GM19043 (cell line): Measurements from ENCODE around the gene ANO1.

Experiments used
- ATAC-seq: cut with Tn5 transposase; IDR thresholded peaks from one replicate; pipeline ENCODE4 v1.9.1; 2021; ENCODE audit warnings: low read depth; ENCODE audit not compliant: unreplicated experiment

ANO1 gene

DNA sequence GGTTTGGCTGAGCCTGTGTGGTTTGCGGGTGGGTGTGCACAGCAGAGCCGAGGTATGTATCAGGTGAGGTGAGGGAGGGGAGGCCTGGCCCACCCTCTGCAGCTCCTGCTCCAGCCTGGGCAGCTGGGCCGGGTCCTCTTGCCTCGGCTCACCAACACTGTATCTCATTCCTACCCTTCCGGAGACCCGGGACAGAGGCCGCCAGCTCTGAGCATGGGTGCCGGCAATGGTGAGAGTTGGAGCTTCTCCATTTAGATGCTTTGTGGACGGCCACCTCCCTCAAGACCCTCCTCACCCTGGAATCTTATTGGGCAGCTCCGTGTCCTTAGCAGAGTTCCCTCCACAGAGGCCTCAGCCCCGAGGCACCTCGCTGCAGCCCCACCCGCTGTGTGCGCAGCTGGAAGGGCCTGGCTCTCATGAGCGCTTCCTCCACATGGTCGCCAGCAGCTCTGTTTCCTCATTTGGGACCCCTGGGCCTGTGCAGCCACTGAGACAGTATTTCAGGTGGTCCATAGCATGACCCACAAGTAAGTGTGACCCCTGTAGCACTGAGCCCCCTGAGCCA lies 55.7 kb downstream of the ANO1 start:
- ATAC-seq = no peak

DNA sequence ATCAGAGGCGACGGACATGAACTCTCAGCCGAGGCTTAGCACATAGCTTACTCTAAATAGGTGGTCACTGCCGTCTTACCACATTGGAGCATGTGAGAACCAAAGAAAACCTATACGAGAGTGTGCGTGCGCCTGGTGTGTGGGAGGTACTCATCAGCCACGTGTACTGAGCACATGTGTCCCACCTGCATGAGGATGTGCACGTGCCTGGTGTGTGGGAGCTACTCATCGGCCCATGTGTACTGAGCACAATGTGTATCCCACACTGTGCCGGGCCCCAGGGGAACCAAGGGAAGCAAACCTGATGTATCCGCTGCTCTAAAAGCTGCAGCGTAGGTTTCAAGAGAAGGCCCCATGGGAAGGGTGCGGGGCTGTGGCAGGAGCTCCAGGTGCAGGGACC lies 56.4 kb downstream of the ANO1 start:
- no peak for ATAC-seq

DNA sequence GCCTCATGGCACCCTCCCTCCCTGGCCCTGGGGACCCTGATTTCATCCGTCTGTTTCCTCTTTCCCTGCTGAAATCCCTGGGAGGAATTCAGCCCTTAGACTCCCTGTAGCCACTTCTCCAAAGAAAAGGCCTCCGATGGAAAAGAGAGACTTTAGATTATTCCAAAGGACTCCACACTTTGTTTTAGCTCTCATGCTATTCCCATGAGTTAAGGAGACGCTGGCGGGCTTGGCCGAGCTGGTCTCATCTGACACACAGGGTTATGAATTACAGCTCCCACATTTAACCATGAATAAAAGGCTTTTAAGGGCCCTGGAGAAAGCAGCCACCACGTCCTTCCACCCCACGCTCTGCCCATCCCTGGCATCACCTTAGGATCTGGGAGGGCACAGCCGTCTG lies 57.0 kb downstream of the ANO1 start:
- ATAC-seq = no peak

DNA sequence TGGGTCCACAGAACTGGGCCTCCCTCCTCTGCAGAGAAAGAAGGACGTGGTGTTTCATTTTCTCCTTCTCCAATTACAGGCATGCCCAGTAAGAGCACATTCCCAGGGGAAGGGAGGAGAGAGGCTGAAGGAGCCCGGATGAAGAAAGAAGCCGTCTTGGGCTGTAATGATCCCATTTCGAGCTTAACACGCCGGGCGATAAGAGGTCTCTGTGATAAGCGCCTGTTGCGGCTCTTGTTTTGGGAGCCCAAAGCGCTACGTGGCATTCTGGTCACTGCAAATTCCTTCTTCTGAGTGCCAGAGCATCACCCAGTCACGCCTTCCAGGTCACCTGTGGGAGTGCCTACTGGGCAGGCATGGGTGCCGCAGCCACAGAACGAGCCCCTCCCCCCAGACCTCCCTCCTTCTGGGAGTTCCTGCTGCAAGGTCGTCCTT lies 57.5 kb downstream of the ANO1 start:
- ATAC-seq = no peak

DNA sequence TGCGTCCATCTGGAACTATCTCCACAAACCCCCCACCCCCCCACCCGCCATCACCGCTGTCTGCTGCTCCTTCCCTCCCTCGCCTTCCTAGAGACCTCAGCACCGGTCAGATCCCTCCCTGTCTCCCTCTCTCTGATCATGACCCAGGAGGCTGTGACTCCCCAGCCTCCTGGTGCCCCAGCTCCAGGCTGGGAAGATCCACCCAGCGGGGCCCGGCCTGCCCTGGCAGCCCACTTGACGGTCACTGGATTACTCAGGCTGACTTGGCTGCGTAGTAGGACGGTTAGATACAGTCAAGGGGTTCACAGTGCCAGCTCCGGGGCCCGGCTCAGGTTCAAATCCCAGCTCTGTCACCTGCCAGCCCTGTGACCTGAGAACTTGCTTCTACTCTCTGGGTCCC lies 59.3 kb downstream of the ANO1 start:
- no peak for ATAC-seq

- no peak for ATAC-seq
Measured at GRCh38 chr11:70138403-70138802, 60.3 kb downstream of the ANO1 start.

- no peak for ATAC-seq
Measured at GRCh38 chr11:70139785-70140410, 61.8 kb downstream of the ANO1 start.

DNA sequence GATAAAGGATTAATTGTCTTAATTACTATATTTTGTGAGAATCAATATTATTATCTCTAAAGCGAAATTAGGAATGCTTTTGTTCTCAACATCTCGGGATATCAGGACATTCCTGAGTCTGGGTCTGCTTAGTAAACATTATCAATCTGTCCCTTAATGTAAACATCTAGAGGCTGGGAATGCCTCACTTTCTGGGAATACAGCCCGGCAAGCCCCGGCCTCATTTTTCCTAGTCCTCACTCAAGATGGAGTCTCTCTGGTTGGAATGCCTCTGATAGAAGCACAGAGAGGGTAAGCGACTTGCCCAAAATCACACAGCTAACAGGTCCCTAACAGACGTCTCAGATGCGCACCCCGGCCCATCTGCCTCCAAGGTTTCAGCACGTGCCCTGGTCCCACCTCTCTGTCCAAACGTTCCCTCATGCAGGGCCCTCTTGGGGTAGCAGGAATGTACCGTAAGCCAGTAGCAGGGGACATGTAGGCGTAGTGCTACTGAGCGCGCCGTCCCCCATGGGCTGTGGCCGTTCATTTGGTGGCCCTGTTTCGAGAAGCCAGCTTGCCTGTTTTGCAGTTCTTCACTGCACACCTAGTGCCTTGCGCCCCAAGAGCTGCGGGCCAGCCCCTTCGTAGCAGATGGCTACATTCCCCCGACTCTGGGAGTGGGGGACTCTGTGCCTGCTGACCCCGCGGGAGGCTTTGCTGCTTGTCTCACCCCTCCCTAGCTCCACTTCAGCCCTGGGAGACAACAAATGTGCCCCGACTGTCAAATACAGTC lies 62.8 kb downstream of the ANO1 start:
- ATAC-seq = no peak

DNA sequence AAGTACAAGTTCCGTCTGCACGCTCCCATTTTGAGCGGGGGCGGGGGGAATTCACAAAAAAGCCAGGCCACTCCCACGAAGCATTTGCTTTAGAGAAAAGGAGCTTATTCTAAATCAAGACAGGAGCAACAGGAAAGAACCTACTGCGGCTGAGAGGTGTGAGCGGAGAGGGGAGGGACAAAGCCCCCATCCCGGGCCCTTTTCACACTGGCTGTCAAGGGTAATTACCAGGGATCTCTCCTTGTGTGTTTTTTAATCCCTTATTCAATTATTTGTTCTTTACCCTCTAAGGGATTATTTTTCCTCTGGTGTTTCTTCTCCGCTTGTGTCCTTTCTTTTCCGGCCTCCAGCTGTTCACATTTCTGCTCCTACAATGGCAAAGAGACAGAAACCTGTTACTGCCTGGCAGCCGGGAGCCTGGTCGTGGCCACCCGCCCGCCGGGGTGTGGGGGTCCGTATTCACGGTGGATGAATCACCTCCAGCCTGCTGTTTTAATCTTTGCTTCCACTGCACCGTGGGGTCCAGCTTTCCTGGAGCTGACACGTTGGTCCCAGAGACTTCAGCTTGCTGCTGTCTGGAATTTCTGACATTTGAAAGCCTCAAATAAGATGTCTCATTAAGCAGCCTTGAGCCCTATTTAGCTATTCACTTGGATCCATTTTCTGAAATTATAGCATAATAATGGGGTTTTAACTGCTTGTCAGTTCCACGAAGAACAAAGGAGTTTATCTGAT lies 63.5 kb downstream of the ANO1 start:
- no peak for ATAC-seq

DNA sequence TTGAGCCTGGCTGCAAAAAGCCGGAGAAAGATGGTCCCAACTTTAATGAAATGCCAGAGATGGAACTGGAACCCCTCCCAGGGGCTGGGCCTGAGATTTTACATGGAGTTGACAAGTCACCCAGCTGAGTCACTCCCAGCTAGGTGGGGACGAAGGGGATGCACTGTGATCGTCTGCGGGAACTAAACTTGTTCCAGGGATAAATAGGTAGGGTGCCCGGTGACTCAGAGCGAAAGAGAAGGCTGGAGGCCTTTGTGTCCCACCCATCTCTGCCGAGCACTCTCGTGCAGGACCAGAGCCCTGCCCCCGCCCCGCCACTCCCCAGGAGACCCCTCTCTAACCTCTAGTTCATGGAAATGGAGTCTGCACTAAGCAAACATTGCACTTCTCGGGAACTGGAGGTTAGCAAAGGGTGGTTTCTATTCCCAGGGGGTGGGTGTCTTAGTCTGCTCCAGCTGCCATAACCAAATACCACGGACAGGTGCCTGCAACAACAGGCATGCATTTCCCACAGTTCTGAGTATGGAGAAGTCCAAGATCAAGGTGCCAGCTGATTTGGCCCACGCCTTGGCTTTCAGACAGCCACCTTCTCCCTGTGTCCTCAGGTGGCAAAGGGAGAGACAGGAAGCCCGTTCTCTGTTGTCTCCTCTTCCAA lies 64.2 kb downstream of the ANO1 start:
- ATAC-seq = no peak

GRCh38 chr11:70144262-70144661 lies 66.1 kb downstream of the ANO1 start:
- no peak for ATAC-seq

- ATAC-seq = no peak
Measured at GRCh38 chr11:70145071-70145470, 67.0 kb downstream of the ANO1 start.

- ATAC-seq = no peak
Measured at GRCh38 chr11:70145841-70146240, 67.7 kb downstream of the ANO1 start.

GRCh38 chr11:70146299-70146698 lies 68.2 kb downstream of the ANO1 start:
- no peak for ATAC-seq

DNA sequence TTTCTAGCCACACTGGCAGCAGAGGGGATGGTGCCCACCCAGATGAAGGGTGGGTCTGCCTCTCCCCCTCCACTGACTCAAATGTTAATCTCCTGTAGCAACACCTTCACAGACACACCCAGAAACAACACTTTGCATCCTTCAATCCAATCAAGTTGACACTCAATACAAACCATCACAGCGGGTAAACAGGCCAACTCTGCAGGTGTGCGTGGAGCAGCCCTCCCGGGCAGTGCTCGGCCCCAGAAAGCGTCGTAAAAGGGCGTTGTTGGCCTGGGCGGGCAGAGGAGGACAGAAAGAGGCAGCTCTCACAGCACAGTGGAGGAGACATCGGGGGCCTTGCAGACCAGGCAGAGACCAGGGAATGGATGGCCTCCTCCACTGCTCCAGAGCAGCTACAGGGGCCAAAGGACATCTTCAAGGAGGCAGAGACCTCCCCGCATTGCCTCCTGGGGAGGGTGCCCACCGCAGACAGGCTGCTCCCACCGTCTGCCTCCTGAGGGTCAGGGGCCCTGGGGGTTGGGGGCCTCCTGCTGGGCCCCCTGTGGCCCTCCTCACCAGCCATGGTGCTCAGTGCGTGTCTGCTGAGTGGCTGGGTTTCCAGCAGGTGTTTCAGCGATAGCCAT lies 68.9 kb downstream of the ANO1 start:
- ATAC-seq = no peak

GRCh38 chr11:70147668-70148067 lies 69.6 kb downstream of the ANO1 start:
- ATAC-seq = no peak

- ATAC-seq = no peak
Measured at GRCh38 chr11:70151671-70152070, 73.6 kb downstream of the ANO1 start.

DNA sequence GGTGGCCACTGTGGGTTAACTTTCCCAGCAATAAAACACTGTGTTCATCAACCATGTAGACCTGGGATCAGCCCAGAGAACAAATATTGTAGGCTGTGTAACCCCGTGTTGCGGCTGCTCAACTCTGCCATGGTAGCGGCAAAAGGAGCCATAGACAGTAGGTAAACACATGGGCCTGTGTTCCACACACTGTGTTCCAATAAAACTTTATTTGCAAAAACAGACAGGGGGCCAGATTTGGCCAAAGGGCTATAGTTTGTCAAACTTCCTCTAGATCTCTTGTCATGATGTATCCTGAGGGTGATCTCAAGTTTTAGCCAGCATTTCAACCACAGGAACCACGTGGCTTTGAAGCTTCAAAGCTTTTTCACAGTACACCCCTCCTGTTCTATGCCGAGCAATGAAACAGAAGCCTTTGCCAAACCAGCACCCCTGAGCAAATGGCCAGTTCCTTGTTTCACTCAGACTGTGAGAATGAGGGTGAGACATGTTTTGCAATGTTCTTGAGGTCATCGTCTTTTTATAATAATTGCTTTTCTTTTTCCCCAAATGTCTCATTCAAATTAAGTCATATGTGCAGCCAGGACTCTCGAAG lies 75.1 kb downstream of the ANO1 start:
- no peak for ATAC-seq

DNA sequence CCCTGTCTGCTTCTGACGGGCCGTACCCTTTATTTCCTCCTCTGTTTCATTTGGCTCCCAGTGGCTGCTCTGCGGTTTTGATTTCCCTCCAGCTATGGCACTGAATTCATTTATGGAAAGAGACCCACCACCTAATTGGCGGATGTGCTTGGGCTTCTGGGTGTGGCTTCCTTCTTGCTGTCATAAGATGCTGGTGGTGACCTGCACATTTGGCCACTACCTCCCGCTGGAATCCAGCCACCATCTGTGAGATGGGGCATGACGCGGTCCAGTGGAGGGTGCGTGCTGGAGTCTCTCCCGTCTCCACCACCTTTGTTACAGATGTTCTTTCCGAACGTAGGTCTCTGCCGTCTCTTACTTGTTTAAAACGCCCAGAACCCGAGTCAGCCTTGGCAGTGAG lies 77.3 kb downstream of the ANO1 start:
- ATAC-seq = no peak
